ENCODE measurements around the gene NUDT14. TPM values are rescaled to one million over a fixed set of nuclear protein-coding genes. Genes with fewer than 3 reads are reported as not detected.

Gene NUDT14
- total RNA-seq, 4 donors from 2014 or later: 17.0 to 53.9 (median 32.6) TPM

GRCh38 chr14:105136401-105137322, 44.5 kb downstream of the NUDT14 start:
- H3K36me3 ChIP-seq: no peaks in the 10 kb centered on the region
- in situ Hi-C loops (cut with MboI; ENCODE audit: low pct_ligation_motif_present in 1 of 4, low pct_unique_long_range_greater_than_20kb in 1 of 4, low sequenced_read_pairs in 3 of 4) (no loop called here), intact Hi-C loops (cut with DNase I; ENCODE audit: low total_unique reads) (no loop called here)
- no peak overlapping the region for H3K27ac ChIP-seq
- WGBS, 2 donors (ENCODE audit: low coverage in 1 of 2): 86% methylated on average over 22 to 48 of the region's 50 CpGs
- peaks cover 2 to 15% of the 10 kb centered on the region in 2 donors for H3K9me3 ChIP-seq
- H3K4me3 ChIP-seq: no peak overlapping the region
- H3K27me3 ChIP-seq: no peaks in the 10 kb centered on the region
- no peaks in the 10 kb centered on the region for H3K4me1 ChIP-seq
- no peak for DNase-seq
- TF ChIP-seq POLR2A (IDR thresholded peaks at IDR 0.05) (no peak), POLR2AphosphoS5 (IDR thresholded peaks at IDR 0.05) (no peak), EP300 (IDR thresholded peaks at IDR 0.05; ENCODE audit: low read depth) (no peak), CTCF (IDR thresholded peaks at IDR 0.05) (no peak)

- no peak for TF ChIP-seq POLR2A (IDR thresholded peaks at IDR 0.05)
- no peak for TF ChIP-seq POLR2AphosphoS5 (IDR thresholded peaks at IDR 0.05)
- no peak for TF ChIP-seq EP300 (IDR thresholded peaks at IDR 0.05; ENCODE audit: low read depth)
- TF ChIP-seq CTCF (IDR thresholded peaks at IDR 0.05): no peak
- WGBS, 2 donors (ENCODE audit: low coverage in 1 of 2): 71 to 73% methylated on average over 12 to 14 of the region's 14 CpGs
- Histone ChIP-seq H3K4me3 (no peak overlapping the region), H3K9me3 (peaks cover 6 to 17% of the 10 kb centered on the region in 2 donors), H3K27me3 (no peaks in the 10 kb centered on the region), H3K36me3 (no peaks in the 10 kb centered on the region), H3K4me1 (no peaks in the 10 kb centered on the region), H3K27ac (no peak overlapping the region)
- intact Hi-C loops (cut with DNase I; ENCODE audit: low total_unique reads): no loop called here
- in situ Hi-C loops (cut with MboI; ENCODE audit: low pct_ligation_motif_present in 1 of 4, low pct_unique_long_range_greater_than_20kb in 1 of 4, low sequenced_read_pairs in 3 of 4): no loop called here
- DNase-seq: no peak
These were observed 45.3 kb downstream of the NUDT14 start for GRCh38 chr14:105135700-105136395.

- Histone ChIP-seq H3K27me3 (no peaks in the 10 kb centered on the region), H3K4me1 (no peaks in the 10 kb centered on the region), H3K36me3 (no peaks in the 10 kb centered on the region), H3K4me3 (no peak overlapping the region), H3K9me3 (peaks cover 6 to 7% of the 10 kb centered on the region in 2 donors), H3K27ac (no peak overlapping the region)
- intact Hi-C loops (cut with DNase I; ENCODE audit: low total_unique reads) (no loop called here), in situ Hi-C loops (cut with MboI; ENCODE audit: low pct_ligation_motif_present in 1 of 4, low pct_unique_long_range_greater_than_20kb in 1 of 4, low sequenced_read_pairs in 3 of 4) (no loop called here)
- no peak for DNase-seq
- TF ChIP-seq EP300 (IDR thresholded peaks at IDR 0.05; ENCODE audit: low read depth): no peak
- TF ChIP-seq POLR2AphosphoS5 (IDR thresholded peaks at IDR 0.05): no peak
- no peak for TF ChIP-seq CTCF (IDR thresholded peaks at IDR 0.05)
- TF ChIP-seq POLR2A (IDR thresholded peaks at IDR 0.05): no peak
- WGBS, 2 donors (ENCODE audit: low coverage in 1 of 2): 37 to 68% methylated on average over 4 of the region's 4 CpGs
These were observed 48.0 kb downstream of the NUDT14 start for GRCh38 chr14:105132921-105133654.

GRCh38 chr14:105131241-105131640, 49.9 kb downstream of the NUDT14 start:
- 73 to 74% methylated on average over 2 of the region's 2 CpGs for WGBS, 2 donors (ENCODE audit: low coverage in 1 of 2)
- H3K4me3 ChIP-seq: no peak overlapping the region
- H3K27ac ChIP-seq: no peak overlapping the region
- no peak for DNase-seq
- TF ChIP-seq EP300 (IDR thresholded peaks at IDR 0.05; ENCODE audit: low read depth): no peak
- TF ChIP-seq POLR2AphosphoS5 (IDR thresholded peaks at IDR 0.05): no peak
- TF ChIP-seq CTCF (IDR thresholded peaks at IDR 0.05): no peak
- TF ChIP-seq POLR2A (IDR thresholded peaks at IDR 0.05): no peak
- in situ Hi-C loops (cut with MboI; ENCODE audit: low pct_ligation_motif_present in 1 of 4, low pct_unique_long_range_greater_than_20kb in 1 of 4, low sequenced_read_pairs in 3 of 4): no loop called here
- no peaks in the 10 kb centered on the region for H3K27me3 ChIP-seq
- H3K36me3 ChIP-seq: no peaks in the 10 kb centered on the region
- intact Hi-C loops (cut with DNase I; ENCODE audit: low total_unique reads): no loop called here
- H3K4me1 ChIP-seq: no peaks in the 10 kb centered on the region
- H3K9me3 ChIP-seq: peaks cover 6 to 7% of the 10 kb centered on the region in 2 donors

Measured in transverse colon (tissue), 4 donors.